Fibroblast of villous mesenchyme (primary cell): ENCODE measurements around the gene SEMA6A. TPM values are rescaled to one million over a fixed set of nuclear protein-coding genes. Genes with fewer than 3 reads are reported as not detected.

Experiments used
- DNase-seq: peaks from one replicate; pipeline ENCODE4 v3.0.0-alpha.2; 2010; ENCODE audit warnings: low read depth
- H3K4me3 ChIP-seq: 2 replicates; pipeline ENCODE4 v1.5.1; 2011; ENCODE audit warnings: low read depth, mild to moderate bottlenecking, low read length
- CTCF ChIP-seq: IDR thresholded peaks from 2 replicates; pipeline ENCODE4 v1.5.1; 2012; ENCODE audit warnings: low read depth, mild to moderate bottlenecking, low read length; ENCODE audit not compliant: insufficient read depth
- total RNA-seq: library from RNA; depleted of rRNA; stranded (reverse); fragments of >200 nt; gene quantifications from 2 replicates; pipeline ENCODE4 v1.2.3, GENCODE V29; 2012

SEMA6A gene
- total RNA-seq, 1 donor = 2.2 TPM

- no peak for TF ChIP-seq CTCF
- H3K4me3 ChIP-seq = no peak overlapping the region
- peak; percentile 7 for DNase-seq
These were observed 93.6 kb downstream of the SEMA6A start for GRCh38 chr5:116480894-116481510.

GRCh38 chr5:116479776-116480675 lies 94.6 kb downstream of the SEMA6A start:
- H3K4me3 ChIP-seq = no peak overlapping the region
- no peak for TF ChIP-seq CTCF
- DNase-seq = no peak

- no peak overlapping the region for H3K4me3 ChIP-seq
- no peak for DNase-seq
- TF ChIP-seq CTCF = no peak
These were observed 96.1 kb downstream of the SEMA6A start for GRCh38 chr5:116478491-116478890.

- H3K4me3 ChIP-seq = no peak overlapping the region
- no peak for DNase-seq
- TF ChIP-seq CTCF = no peak
These were observed 97.6 kb downstream of the SEMA6A start for GRCh38 chr5:116476897-116477537.

GRCh38 chr5:116475338-116475737 lies 99.3 kb downstream of the SEMA6A start:
- H3K4me3 ChIP-seq = no peak overlapping the region
- no peak for TF ChIP-seq CTCF
- DNase-seq = no peak

- no peak overlapping the region for H3K4me3 ChIP-seq
- TF ChIP-seq CTCF = no peak
- no peak for DNase-seq
These were observed 100.9 kb downstream of the SEMA6A start for GRCh38 chr5:116473706-116474105.
